HepG2 (cell line): ENCODE measurements around the gene OR6S1. TPM values are rescaled to one million over a fixed set of nuclear protein-coding genes. Genes with fewer than 3 reads are reported as not detected.

ENCODE experiments used
- KDM4B ChIP-seq: sonication (generic); formaldehyde crosslinking; IDR thresholded peaks from 2 replicates; pipeline ENCODE4 v1.4.0; 2020; ENCODE audit warnings: missing genetic modification reagents
- MEIS1 ChIP-seq: sonication (generic); formaldehyde crosslinking; IDR thresholded peaks from 2 replicates; pipeline ENCODE4 v1.9.0; 2021; ENCODE audit warnings: mild to moderate bottlenecking, missing genetic modification reagents, moderate library complexity, borderline replicate concordance
- MXD4 ChIP-seq: IDR thresholded peaks from 2 replicates; pipeline ENCODE4 v1.6.1; 2016; ENCODE audit warnings: mild to moderate bottlenecking, missing biosample characterization, missing genetic modification reagents
- NKX3-1 ChIP-seq: sonication (generic); formaldehyde crosslinking; IDR thresholded peaks from 2 replicates; pipeline ENCODE4 v1.5.0; 2020; ENCODE audit warnings: missing genetic modification reagents
- PHF5A ChIP-seq: IDR thresholded peaks from one replicate; pipeline ENCODE4 v1.6.1; 2018; ENCODE audit warnings: low read depth, missing genetic modification reagents; ENCODE audit not compliant: unreplicated experiment
- POLR2AphosphoS5 ChIP-seq: IDR thresholded peaks from 2 replicates; pipeline ENCODE4 v1.6.1; 2012; ENCODE audit warnings: low read depth, low read length
- SOX13 ChIP-seq, 3 experiments: fragments of 450-650 bp in 1 of 3; sonication (generic) in 1 of 3; formaldehyde crosslinking in 1 of 3; IDR thresholded peaks in 2 of 3; conservative IDR thresholded peaks in 1 of 3; 2 replicates each; pipeline versions ENCODE4 v1.5.0 to v1.6.1; 2016 to 2020; ENCODE audit warnings: antibody characterized with exemption in 1 of 3, mild to moderate bottlenecking in 1 of 3, missing compliant biosample characterization in 1 of 3, missing genetic modification reagents in 1 of 3, moderate library complexity in 1 of 3
- ZFP37 ChIP-seq: sonication (generic); formaldehyde crosslinking; IDR thresholded peaks from 2 replicates; pipeline ENCODE4 v1.4.0; 2020; ENCODE audit warnings: missing genetic modification reagents, borderline replicate concordance
- ZFYVE20 ChIP-seq: sonication (generic); formaldehyde crosslinking; IDR thresholded peaks from 2 replicates; pipeline ENCODE4 v1.8.0; 2023; ENCODE audit warnings: low read depth, mild to moderate bottlenecking, moderate library complexity, missing genetic modification reagents, borderline replicate concordance
- ZMAT3 ChIP-seq: sonication (generic); formaldehyde crosslinking; conservative IDR thresholded peaks from 2 replicates; pipeline ENCODE4 v1.7.0; 2021; ENCODE audit warnings: missing genetic modification reagents
- ZNF570 ChIP-seq: sonication (generic); formaldehyde crosslinking; IDR thresholded peaks from 2 replicates; pipeline ENCODE4 v1.4.0; 2020; ENCODE audit warnings: mild to moderate bottlenecking, missing genetic modification reagents, borderline replicate concordance
- ZNF597 ChIP-seq: sonication (generic); formaldehyde crosslinking; IDR thresholded peaks from 2 replicates; pipeline ENCODE4 v1.5.0; 2020; ENCODE audit warnings: missing genetic modification reagents
- ZNF713 ChIP-seq: sonication (generic); formaldehyde crosslinking; IDR thresholded peaks from 2 replicates; pipeline ENCODE4 v1.4.0; 2020; ENCODE audit warnings: mild to moderate bottlenecking, missing genetic modification reagents
- ZNF746 ChIP-seq: sonication (generic); formaldehyde crosslinking; IDR thresholded peaks from 2 replicates; pipeline ENCODE4 v1.8.0; 2022; ENCODE audit warnings: mild to moderate bottlenecking, missing genetic modification reagents
- polyA plus RNA-seq, 8 experiments: library from polyadenylated mRNA; depleted of rRNA in 3 of 8; stranded (reverse) in 7 of 8; unstranded in 1 of 8; fragments of >200 nt; fragmentation: Illumina TruSeq in 4 of 8; extraction: Trizol in 4 of 8; gene quantifications; 2 replicates each; pipeline versions ENCODE4 v1.2.1 to v1.2.3, GENCODE V29; 2011 to 2016; ENCODE audit warnings: low read depth in 4 of 8, missing spikeins in 1 of 8, mixed read lengths in 1 of 8; ENCODE audit not compliant: insufficient read depth in 1 of 8
- total RNA-seq, 5 experiments: library from RNA; depleted of rRNA; stranded (reverse); fragments of >200 nt; fragmentation: Illumina TruSeq; extraction: Trizol; gene quantifications; 2 replicates each; pipeline ENCODE4 v1.2.3, GENCODE V29; 2016; ENCODE audit warnings: low read depth in 1 of 5
- TF ChIP-seq, protein P1 (sequence below): sonication (generic); formaldehyde crosslinking; IDR thresholded peaks from 2 replicates; pipeline ENCODE4 v1.4.0; 2020; ENCODE audit warnings: mild to moderate bottlenecking, missing genetic modification reagents, borderline replicate concordance
- TF ChIP-seq, protein P2 (sequence below): sonication (generic); formaldehyde crosslinking; IDR thresholded peaks from 2 replicates; pipeline ENCODE4 v1.4.0; 2020; ENCODE audit warnings: missing genetic modification reagents
- TF ChIP-seq, protein P3 (sequence below): sonication (generic); formaldehyde crosslinking; conservative IDR thresholded peaks from 2 replicates; pipeline ENCODE4 v1.8.0; 2022; ENCODE audit warnings: low read depth, missing genetic modification reagents
- TF ChIP-seq, protein P4 (sequence below), 2 experiments: fragments of 450-650 bp in 1 of 2; sonication (generic) in 1 of 2; formaldehyde crosslinking; IDR thresholded peaks; 2 replicates each; pipeline versions ENCODE4 v1.5.0 to v1.8.0; 2020 to 2022; ENCODE audit warnings: mild to moderate bottlenecking in 1 of 2, missing genetic modification reagents in 1 of 2

OR6S1 gene
- total and polyA plus RNA-seq, 2 of the 13 experiments (the other 11 are each of a cell fraction or from before 2014, with no cell fraction given), result 0.09 TPM; not detected in 1

GRCh38 chr14:20683125-20683890 lies 41.8 kb upstream of the OR6S1 start (continued):
- TF ChIP-seq, protein P1, sequence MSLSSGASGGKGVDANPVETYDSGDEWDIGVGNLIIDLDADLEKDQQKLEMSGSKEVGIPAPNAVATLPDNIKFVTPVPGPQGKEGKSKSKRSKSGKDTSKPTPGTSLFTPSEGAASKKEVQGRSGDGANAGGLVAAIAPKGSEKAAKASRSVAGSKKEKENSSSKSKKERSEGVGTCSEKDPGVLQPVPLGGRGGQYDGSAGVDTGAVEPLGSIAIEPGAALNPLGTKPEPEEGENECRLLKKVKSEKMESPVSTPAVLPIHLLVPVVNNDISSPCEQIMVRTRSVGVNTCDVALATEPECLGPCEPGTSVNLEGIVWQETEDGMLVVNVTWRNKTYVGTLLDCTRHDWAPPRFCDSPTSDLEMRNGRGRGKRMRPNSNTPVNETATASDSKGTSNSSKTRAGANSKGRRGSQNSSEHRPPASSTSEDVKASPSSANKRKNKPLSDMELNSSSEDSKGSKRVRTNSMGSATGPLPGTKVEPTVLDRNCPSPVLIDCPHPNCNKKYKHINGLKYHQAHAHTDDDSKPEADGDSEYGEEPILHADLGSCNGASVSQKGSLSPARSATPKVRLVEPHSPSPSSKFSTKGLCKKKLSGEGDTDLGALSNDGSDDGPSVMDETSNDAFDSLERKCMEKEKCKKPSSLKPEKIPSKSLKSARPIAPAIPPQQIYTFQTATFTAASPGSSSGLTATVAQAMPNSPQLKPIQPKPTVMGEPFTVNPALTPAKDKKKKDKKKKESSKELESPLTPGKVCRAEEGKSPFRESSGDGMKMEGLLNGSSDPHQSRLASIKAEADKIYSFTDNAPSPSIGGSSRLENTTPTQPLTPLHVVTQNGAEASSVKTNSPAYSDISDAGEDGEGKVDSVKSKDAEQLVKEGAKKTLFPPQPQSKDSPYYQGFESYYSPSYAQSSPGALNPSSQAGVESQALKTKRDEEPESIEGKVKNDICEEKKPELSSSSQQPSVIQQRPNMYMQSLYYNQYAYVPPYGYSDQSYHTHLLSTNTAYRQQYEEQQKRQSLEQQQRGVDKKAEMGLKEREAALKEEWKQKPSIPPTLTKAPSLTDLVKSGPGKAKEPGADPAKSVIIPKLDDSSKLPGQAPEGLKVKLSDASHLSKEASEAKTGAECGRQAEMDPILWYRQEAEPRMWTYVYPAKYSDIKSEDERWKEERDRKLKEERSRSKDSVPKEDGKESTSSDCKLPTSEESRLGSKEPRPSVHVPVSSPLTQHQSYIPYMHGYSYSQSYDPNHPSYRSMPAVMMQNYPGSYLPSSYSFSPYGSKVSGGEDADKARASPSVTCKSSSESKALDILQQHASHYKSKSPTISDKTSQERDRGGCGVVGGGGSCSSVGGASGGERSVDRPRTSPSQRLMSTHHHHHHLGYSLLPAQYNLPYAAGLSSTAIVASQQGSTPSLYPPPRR (CRISPR knock-in tag), result peak; percentile 50; the same call in 1 of the 2 replicates
- TF ChIP-seq, protein P2, sequence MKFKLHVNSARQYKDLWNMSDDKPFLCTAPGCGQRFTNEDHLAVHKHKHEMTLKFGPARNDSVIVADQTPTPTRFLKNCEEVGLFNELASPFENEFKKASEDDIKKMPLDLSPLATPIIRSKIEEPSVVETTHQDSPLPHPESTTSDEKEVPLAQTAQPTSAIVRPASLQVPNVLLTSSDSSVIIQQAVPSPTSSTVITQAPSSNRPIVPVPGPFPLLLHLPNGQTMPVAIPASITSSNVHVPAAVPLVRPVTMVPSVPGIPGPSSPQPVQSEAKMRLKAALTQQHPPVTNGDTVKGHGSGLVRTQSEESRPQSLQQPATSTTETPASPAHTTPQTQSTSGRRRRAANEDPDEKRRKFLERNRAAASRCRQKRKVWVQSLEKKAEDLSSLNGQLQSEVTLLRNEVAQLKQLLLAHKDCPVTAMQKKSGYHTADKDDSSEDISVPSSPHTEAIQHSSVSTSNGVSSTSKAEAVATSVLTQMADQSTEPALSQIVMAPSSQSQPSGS (CRISPR knock-in tag), result peak; percentile 89
- TF ChIP-seq MXD4 (CRISPR knock-in tag), result peak; percentile 28; the same call in 1 of the 2 replicates
- peak; percentile 20 for TF ChIP-seq PHF5A (CRISPR knock-in tag)
- TF ChIP-seq ZNF597 (CRISPR knock-in tag), result 0 out of 2 replicates have a peak, but pooled peaks have one; percentile 55
- no peak; the same call in 1 of the 2 replicates for TF ChIP-seq KDM4B (CRISPR knock-in tag)
- TF ChIP-seq ZMAT3 (CRISPR knock-in tag), result no peak; the same call in none of the 2 replicates
- no peak for TF ChIP-seq ZNF713 (CRISPR knock-in tag)
- TF ChIP-seq, protein P3, sequence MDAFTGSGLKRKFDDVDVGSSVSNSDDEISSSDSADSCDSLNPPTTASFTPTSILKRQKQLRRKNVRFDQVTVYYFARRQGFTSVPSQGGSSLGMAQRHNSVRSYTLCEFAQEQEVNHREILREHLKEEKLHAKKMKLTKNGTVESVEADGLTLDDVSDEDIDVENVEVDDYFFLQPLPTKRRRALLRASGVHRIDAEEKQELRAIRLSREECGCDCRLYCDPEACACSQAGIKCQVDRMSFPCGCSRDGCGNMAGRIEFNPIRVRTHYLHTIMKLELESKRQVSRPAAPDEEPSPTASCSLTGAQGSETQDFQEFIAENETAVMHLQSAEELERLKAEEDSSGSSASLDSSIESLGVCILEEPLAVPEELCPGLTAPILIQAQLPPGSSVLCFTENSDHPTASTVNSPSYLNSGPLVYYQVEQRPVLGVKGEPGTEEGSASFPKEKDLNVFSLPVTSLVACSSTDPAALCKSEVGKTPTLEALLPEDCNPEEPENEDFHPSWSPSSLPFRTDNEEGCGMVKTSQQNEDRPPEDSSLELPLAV (CRISPR knock-in tag), result no peak
- TF ChIP-seq ZNF570 (CRISPR knock-in tag), result no peak
- no peak for TF ChIP-seq NKX3-1
- no peak for TF ChIP-seq ZFP37 (CRISPR knock-in tag)
- no peak for TF ChIP-seq ZNF746 (CRISPR knock-in tag)
- no peak for TF ChIP-seq ZFYVE20 (CRISPR knock-in tag)
- no peak for TF ChIP-seq MEIS1 (CRISPR knock-in tag)
- TF ChIP-seq POLR2AphosphoS5, result no peak
- peak; percentile 69 for TF ChIP-seq SOX13 (IDR thresholded peaks at IDR 0.05)
- TF ChIP-seq SOX13 (CRISPR knock-in tag; conservative IDR thresholded peaks at IDR 0.05 in 1 of 2, IDR thresholded peaks at IDR 0.05 in 1 of 2), result peak in 1 of 2 experiments; percentile 33; a peak in 2 of 4 replicates
- TF ChIP-seq, protein P4, sequence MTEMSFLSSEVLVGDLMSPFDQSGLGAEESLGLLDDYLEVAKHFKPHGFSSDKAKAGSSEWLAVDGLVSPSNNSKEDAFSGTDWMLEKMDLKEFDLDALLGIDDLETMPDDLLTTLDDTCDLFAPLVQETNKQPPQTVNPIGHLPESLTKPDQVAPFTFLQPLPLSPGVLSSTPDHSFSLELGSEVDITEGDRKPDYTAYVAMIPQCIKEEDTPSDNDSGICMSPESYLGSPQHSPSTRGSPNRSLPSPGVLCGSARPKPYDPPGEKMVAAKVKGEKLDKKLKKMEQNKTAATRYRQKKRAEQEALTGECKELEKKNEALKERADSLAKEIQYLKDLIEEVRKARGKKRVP (CRISPR knock-in tag; IDR thresholded peaks at IDR 0.05), result peak in 1 of 2 experiments; percentile 16; a peak in 2 of 4 replicates
